GM21825 (cell line): Measurements from ENCODE around the gene NF1.
"Not testable (repeated sequence)": the region's sequence is repeated elsewhere in the genome, so short reads cannot be mapped to it uniquely, and the experiment has no call there.

Experiments
- ATAC-seq: cut with Tn5 transposase; IDR thresholded peaks from one replicate; pipeline ENCODE4 v1.9.1; 2021; ENCODE audit warnings: mild to moderate bottlenecking, moderate library complexity; ENCODE audit not compliant: unreplicated experiment

Gene NF1

GRCh38 chr17:31176143-31176542 lies 81.4 kb downstream of the NF1 start:
- ATAC-seq, result not testable (repeated sequence)

- not testable (repeated sequence) for ATAC-seq
These were observed 84.2 kb downstream of the NF1 start for GRCh38 chr17:31178951-31179350.

GRCh38 chr17:31195305-31195704 lies 100.5 kb downstream of the NF1 start:
- ATAC-seq, result no peak

- no peak for ATAC-seq
These were observed 103.2 kb downstream of the NF1 start for GRCh38 chr17:31198026-31198425.

GRCh38 chr17:31198666-31199065 lies 103.9 kb downstream of the NF1 start:
- ATAC-seq, result not testable (repeated sequence)

- ATAC-seq, result no peak
These were observed 105.5 kb downstream of the NF1 start for GRCh38 chr17:31200287-31200686.

GRCh38 chr17:31202968-31203367 lies 108.2 kb downstream of the NF1 start:
- ATAC-seq, result no peak

GRCh38 chr17:31211352-31212012 lies 116.7 kb downstream of the NF1 start:
- ATAC-seq, result no peak

- no peak for ATAC-seq
These were observed 121.4 kb downstream of the NF1 start for GRCh38 chr17:31216031-31216751.

GRCh38 chr17:31224366-31224765 lies 129.6 kb downstream of the NF1 start:
- ATAC-seq, result no peak

GRCh38 chr17:31225831-31226230 lies 131.1 kb downstream of the NF1 start:
- ATAC-seq, result no peak

GRCh38 chr17:31226373-31226772 lies 131.6 kb downstream of the NF1 start:
- ATAC-seq, result no peak

GRCh38 chr17:31226950-31227349 lies 132.2 kb downstream of the NF1 start:
- ATAC-seq, result no peak

GRCh38 chr17:31231852-31232251 lies 137.1 kb downstream of the NF1 start:
- ATAC-seq, result no peak

- ATAC-seq, result no peak
These were observed 140.3 kb downstream of the NF1 start for GRCh38 chr17:31235110-31235509.

GRCh38 chr17:31236137-31236536 lies 141.4 kb downstream of the NF1 start:
- no peak for ATAC-seq

GRCh38 chr17:31236712-31237111 lies 141.9 kb downstream of the NF1 start:
- no peak for ATAC-seq

- no peak for ATAC-seq
These were observed 146.3 kb downstream of the NF1 start for GRCh38 chr17:31241116-31241515.

- ATAC-seq, result no peak
These were observed 154.4 kb downstream of the NF1 start for GRCh38 chr17:31248986-31249834.

GRCh38 chr17:31249835-31250141 lies 155.0 kb downstream of the NF1 start:
- no peak for ATAC-seq

GRCh38 chr17:31250229-31250628 lies 155.5 kb downstream of the NF1 start:
- ATAC-seq, result no peak
